Stimulated activated naive CD8-positive, alpha-beta T cell treated with anti-CD3 and anti-CD28 coated beads, Interleukin-15, amount 100 ng/mL, for 72 hours (primary cell): ENCODE results near the gene SIRT2.

Source experiments
- ATAC-seq: fragments of 150-1000 bp; cut with Tn5 transposase; 2 replicates; pipeline ENCODE4 v1.10.0; 2021; ENCODE audit warnings: mild to moderate bottlenecking, moderate library complexity
- DNase-seq, 2 donors: peaks; one replicate each; pipeline ENCODE4 v3.0.0; 2021 to 2022
- H3K27ac Mint-ChIP-seq, 2 donors: one replicate each; pipeline ENCODE4 v1.8.0; 2022; ENCODE audit warnings: mild to moderate bottlenecking in 2 of 2, mixed read lengths in 2 of 2, moderate library complexity in 2 of 2
- H3K27me3 Mint-ChIP-seq: one replicate; pipeline ENCODE4 v1.8.0; 2022; ENCODE audit warnings: mixed read lengths
- H3K4me1 Mint-ChIP-seq: one replicate; pipeline ENCODE4 v1.8.0; 2022; ENCODE audit warnings: mild to moderate bottlenecking, mixed read lengths
- H3K4me3 Mint-ChIP-seq, 2 donors: one replicate each; pipeline ENCODE4 v1.8.0; 2022; ENCODE audit warnings: mild to moderate bottlenecking in 2 of 2, mixed read lengths in 2 of 2, moderate library complexity in 1 of 2
- H3K9me3 Mint-ChIP-seq, 2 donors: one replicate each; pipeline ENCODE4 v1.8.0; 2022; ENCODE audit warnings: mixed read lengths in 2 of 2

Gene SIRT2

DNA sequence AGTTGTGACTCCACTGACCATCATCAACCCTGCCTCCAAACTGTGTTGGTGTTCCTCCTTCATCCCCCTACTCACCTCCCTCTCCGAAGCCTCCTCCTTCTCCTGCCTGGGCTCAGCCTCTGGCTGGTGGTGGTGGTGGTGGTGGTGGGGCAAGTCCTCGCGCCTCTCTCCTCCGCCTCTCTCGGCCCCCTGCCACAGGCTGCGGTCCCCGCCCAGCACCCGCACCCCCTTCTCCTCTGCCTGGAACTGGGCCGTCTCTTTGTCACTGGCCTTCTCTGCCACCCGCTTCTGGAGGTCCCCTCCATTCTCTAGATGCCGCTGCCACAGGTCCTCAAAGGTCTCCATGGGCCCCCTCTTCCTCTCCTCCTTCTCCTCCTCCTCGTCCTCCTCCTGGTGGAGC lies 11.1 kb upstream of the SIRT2 start:
- no peaks in the 10 kb centered on the region for H3K9me3 Mint-ChIP-seq
- H3K4me1 Mint-ChIP-seq: peaks cover 35% of the 10 kb centered on the region
- no peak overlapping the region for H3K4me3 Mint-ChIP-seq
- DNase-seq (no peak), ATAC-seq (no peak)
- no peaks in the 10 kb centered on the region for H3K27me3 Mint-ChIP-seq
- no peak overlapping the region for H3K27ac Mint-ChIP-seq

GRCh38 chr19:38908911-38909310 lies 9.5 kb upstream of the SIRT2 start:
- no peak for DNase-seq
- Mint-ChIP-seq H3K4me1 (peaks cover 42% of the 10 kb centered on the region), H3K9me3 (no peaks in the 10 kb centered on the region), H3K27ac (peak overlapping the region in 1 of 2 donors; percentile 88), H3K27me3 (no peaks in the 10 kb centered on the region), H3K4me3 (peak overlapping the region in 1 of 2 donors; percentile 10)
- ATAC-seq: peak; percentile 22

DNA sequence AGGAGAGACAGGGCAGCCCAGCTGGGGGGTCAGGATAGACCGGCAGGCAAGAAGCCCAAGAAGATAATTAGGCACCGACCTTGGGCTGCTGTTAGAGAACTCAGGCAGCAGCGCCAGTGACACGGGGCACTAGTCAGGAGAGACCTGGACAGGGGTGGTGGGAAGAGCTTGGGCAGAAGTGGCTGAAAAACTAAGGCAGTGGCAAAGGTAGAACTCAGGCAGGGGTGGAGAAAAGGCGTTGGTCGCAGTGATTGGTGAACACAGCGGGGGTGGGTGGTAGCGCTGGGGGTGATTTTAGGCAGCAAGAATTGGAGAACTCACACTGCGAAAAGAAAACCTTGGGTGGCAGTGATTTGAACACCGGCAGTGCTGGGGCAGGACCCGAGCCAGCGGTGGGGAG lies 8.3 kb upstream of the SIRT2 start:
- H3K27ac Mint-ChIP-seq: peak overlapping the region in 1 of 2 donors; percentile 72

GRCh38 chr19:38907227-38907626 lies 7.8 kb upstream of the SIRT2 start:
- Mint-ChIP-seq H3K9me3 (no peaks in the 10 kb centered on the region), H3K4me1 (peaks cover 31% of the 10 kb centered on the region), H3K4me3 (no peak overlapping the region), H3K27ac (no peak overlapping the region), H3K27me3 (no peaks in the 10 kb centered on the region)
- ATAC-seq (no peak), DNase-seq (no peak)

More for the DNA sequence above, 8.3 kb upstream of the SIRT2 start:
- ATAC-seq: no peak
- no peaks in the 10 kb centered on the region for H3K9me3 Mint-ChIP-seq
- no peak for DNase-seq
- H3K4me1 Mint-ChIP-seq: peaks cover 35% of the 10 kb centered on the region
- H3K4me3 Mint-ChIP-seq: no peak overlapping the region
- no peaks in the 10 kb centered on the region for H3K27me3 Mint-ChIP-seq

- H3K4me3 Mint-ChIP-seq: no peak overlapping the region
- no peaks in the 10 kb centered on the region for H3K27me3 Mint-ChIP-seq
- DNase-seq (no peak), ATAC-seq (no peak)
- H3K9me3 Mint-ChIP-seq: no peaks in the 10 kb centered on the region
- H3K27ac Mint-ChIP-seq: no peak overlapping the region
- H3K4me1 Mint-ChIP-seq: peaks cover 40% of the 10 kb centered on the region
Observed at GRCh38 chr19:38905620-38906019, 6.2 kb upstream of the SIRT2 start.

DNA sequence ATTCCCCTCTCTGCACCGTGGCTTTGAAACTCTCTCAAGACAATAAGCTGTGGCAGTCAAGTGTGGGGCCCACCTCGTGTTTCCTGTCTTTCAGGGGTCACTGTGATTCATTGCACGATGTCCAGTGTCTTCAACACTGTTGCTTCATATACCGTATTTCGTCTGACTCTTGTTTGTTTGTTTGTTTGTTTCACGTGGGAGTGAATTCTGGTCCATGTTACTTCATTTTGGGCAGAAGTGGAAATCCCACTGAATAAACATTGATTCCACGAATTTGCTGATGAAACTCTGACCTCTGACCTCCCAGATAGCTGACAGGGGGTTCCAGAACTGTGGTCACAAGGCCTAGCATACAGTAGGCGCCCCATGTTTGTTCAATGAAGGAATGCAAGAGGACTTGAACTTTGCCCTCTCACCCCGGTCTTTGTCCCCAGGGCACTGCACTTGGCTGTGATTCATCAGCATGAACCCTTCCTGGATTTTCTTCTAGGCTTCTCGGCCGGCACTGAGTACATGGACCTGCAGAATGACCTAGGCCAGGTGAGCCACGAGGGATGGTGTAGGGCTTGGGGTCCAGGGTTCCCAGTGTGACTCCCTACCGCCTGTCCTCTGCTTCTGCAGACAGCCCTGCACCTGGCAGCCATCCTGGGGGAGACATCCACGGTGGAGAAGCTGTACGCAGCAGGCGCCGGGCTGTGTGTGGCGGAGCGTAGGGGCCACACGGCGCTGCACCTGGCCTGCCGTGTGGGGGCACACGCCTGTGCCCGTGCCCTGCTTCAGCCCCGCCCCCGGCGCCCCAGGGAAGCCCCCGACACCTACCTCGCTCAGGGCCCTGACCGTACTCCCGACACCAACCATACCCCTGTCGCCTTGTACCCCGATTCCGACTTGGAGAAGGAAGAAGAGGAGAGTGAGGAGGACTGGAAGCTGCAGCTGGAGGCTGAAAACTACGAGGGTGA lies 5.4 kb upstream of the SIRT2 start:
- H3K9me3 Mint-ChIP-seq: no peaks in the 10 kb centered on the region
- H3K4me1 Mint-ChIP-seq: peaks cover 42% of the 10 kb centered on the region
- no peak overlapping the region for H3K27ac Mint-ChIP-seq
- H3K27me3 Mint-ChIP-seq: no peaks in the 10 kb centered on the region
- no peak overlapping the region for H3K4me3 Mint-ChIP-seq
- DNase-seq (no peak), ATAC-seq (peak; percentile 29)

DNA sequence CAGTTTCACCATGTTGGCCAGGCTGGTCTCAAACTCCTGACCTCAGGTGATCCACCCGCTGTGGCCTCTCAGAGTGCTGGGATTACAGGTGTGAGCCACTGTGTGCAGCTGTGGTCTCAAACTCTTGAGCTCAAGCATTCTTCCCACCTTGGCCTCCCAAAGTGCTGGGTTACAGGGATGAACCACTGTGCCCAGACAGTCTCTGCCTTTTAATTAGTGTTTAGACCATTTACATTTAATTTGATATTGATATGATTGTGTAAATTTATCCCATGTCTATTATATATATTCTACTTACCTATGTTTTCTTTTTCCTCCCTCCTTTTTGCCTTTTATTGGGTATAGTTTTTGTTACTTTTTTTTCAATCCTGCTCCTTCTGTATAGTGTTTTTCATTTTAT lies 2.3 kb upstream of the SIRT2 start:
- peak overlapping the region; percentile 55 to 92 for H3K4me3 Mint-ChIP-seq
- no peaks in the 10 kb centered on the region for H3K9me3 Mint-ChIP-seq
- H3K27ac Mint-ChIP-seq: no peak overlapping the region
- no peaks in the 10 kb centered on the region for H3K27me3 Mint-ChIP-seq
- peaks cover 37% of the 10 kb centered on the region for H3K4me1 Mint-ChIP-seq
- ATAC-seq (no peak), DNase-seq (no peak)

DNA sequence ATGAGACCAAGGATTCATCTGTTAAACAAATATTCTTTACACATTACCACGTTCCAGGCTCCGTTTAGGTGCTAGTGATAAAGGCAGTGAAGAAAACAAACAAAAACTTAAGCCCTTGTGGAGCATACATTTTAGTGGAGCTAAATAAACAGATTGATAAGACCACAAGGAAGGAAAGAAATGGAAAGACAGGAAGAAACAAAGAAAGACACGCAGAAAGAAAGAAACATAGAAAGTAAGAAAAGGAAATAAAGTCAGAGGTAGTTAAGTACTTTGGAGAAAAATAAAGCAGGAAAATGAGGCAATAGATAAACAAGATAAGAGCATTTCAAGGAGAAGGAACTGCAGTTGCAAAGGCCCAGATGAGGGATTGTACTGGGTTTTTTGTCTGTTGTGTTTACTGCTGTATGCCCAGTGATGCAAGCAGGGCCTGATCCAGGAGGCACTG lies 1.3 kb upstream of the SIRT2 start:
- no peak for ATAC-seq

GRCh38 chr19:38900202-38900629 lies 798 bp upstream of the SIRT2 start:
- peak overlapping the region; percentile 92 to 99 for H3K4me3 Mint-ChIP-seq
- DNase-seq (no peak), ATAC-seq (no peak)
- H3K27ac Mint-ChIP-seq: peak overlapping the region; percentile 60 to 95
- peaks cover 46% of the 10 kb centered on the region for H3K4me1 Mint-ChIP-seq
- H3K9me3 Mint-ChIP-seq: no peaks in the 10 kb centered on the region
- no peaks in the 10 kb centered on the region for H3K27me3 Mint-ChIP-seq

More for the DNA sequence above, 1.3 kb upstream of the SIRT2 start:
- Mint-ChIP-seq H3K27me3 (no peaks in the 10 kb centered on the region), H3K4me1 (peaks cover 40% of the 10 kb centered on the region), H3K27ac (peak overlapping the region in 1 of 2 donors; percentile 0), H3K4me3 (peak overlapping the region; percentile 92 to 99), H3K9me3 (no peaks in the 10 kb centered on the region)
- no peak for DNase-seq

DNA sequence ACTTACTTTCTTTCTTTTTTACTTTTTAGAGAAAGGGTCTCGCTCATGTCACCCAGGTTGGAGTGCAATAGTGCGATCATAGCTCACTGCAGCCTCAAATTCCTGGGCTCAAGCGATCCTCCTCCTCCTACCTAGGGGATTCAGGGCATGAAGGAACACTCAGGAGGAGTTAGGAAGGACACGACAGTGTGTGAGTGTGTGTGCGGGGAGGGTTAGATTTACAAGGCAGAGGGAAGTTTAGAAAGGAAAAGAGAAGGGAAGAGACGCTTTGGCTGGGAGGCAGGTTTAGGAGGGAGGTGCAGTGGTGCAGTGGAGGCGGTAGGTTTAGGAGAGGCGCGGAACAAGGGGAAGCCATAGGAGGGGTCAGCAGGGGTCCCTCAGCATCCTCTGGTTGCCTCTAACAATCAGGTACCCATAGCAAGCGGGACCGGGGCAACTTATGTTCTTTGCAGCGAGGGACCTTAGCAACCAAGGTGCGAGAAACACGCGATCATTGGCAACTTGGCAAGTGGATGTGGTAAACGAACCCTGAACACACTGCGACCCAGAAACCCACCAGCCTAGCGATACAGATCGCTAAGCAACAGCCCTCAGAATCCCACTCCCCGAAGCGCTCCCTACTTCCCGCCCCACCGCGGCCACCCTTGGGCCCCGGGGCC lies 501 bp downstream of the SIRT2 start:
- peaks cover 47% of the 10 kb centered on the region for H3K4me1 Mint-ChIP-seq
- no peak for DNase-seq

GRCh38 chr19:38894968-38895367 lies 4.5 kb downstream of the SIRT2 start:
- Mint-ChIP-seq H3K27ac (no peak overlapping the region), H3K4me3 (no peak overlapping the region)
- ATAC-seq: no peak

More for the DNA sequence above, 501 bp downstream of the SIRT2 start:
- ATAC-seq: peak; percentile 2
- Mint-ChIP-seq H3K27ac (peak overlapping the region; percentile 96 to 98), H3K4me3 (peak overlapping the region; percentile 92 to 99), H3K27me3 (no peaks in the 10 kb centered on the region), H3K9me3 (no peaks in the 10 kb centered on the region)

DNA sequence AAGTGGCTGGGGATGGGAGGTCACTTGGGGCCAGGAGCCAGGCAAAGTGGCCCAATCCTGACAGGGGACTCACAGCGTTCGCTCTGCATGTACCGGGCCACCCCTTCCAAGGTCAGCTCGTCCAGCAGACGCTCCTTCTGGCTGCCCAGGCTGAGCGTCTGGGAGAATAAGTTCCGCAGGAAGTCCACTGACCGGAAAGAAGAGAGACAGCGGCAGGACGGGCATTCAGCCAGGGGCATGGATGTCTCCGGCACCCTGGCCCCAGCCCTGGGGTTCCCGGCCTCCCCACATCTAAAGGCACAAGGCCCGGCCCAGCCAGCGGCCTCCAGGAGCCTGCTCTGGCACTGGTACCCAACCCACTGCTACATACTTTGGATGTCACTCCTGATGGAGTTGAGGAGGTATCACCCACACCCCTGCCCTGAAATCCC lies 6.1 kb downstream of the SIRT2 start:
- Mint-ChIP-seq H3K9me3 (no peaks in the 10 kb centered on the region), H3K27ac (no peak overlapping the region), H3K4me1 (peaks cover 26% of the 10 kb centered on the region), H3K27me3 (no peaks in the 10 kb centered on the region), H3K4me3 (no peak overlapping the region)
- ATAC-seq (no peak), DNase-seq (no peak)

More at GRCh38 chr19:38894968-38895367, 4.5 kb downstream of the SIRT2 start:
- Mint-ChIP-seq H3K27me3 (no peaks in the 10 kb centered on the region), H3K4me1 (peaks cover 35% of the 10 kb centered on the region), H3K9me3 (no peaks in the 10 kb centered on the region)
- no peak for DNase-seq

DNA sequence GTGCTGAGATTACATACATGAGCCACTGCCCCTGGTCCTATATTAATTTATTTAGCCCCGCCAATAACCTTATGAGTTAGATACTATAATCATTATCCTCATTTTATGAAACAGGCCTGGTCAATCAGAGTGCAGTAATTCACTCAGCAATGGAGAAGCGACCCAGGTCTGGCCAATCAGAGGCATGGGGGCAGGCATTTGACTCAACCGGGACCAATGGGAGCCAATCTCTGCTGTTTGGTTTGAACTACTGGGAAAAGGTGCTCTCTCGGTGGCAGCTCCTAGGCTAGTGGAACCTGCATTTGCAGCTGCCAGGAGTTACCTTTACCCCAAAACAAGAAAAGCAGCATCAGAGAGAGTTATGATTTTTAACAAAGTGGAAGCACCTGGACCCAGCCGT lies 6.6 kb downstream of the SIRT2 start:
- H3K27ac Mint-ChIP-seq: no peak overlapping the region

GRCh38 chr19:38891771-38892170 lies 7.6 kb downstream of the SIRT2 start:
- Mint-ChIP-seq H3K4me1 (peaks cover 21% of the 10 kb centered on the region), H3K27ac (no peak overlapping the region), H3K4me3 (no peak overlapping the region), H3K9me3 (no peaks in the 10 kb centered on the region), H3K27me3 (no peaks in the 10 kb centered on the region)
- DNase-seq (no peak), ATAC-seq (no peak)

More for the DNA sequence above, 6.6 kb downstream of the SIRT2 start:
- no peaks in the 10 kb centered on the region for H3K9me3 Mint-ChIP-seq
- ATAC-seq (no peak), DNase-seq (no peak)
- no peaks in the 10 kb centered on the region for H3K27me3 Mint-ChIP-seq
- peak overlapping the region in 1 of 2 donors; percentile 43 for H3K4me3 Mint-ChIP-seq
- H3K4me1 Mint-ChIP-seq: peaks cover 21% of the 10 kb centered on the region

DNA sequence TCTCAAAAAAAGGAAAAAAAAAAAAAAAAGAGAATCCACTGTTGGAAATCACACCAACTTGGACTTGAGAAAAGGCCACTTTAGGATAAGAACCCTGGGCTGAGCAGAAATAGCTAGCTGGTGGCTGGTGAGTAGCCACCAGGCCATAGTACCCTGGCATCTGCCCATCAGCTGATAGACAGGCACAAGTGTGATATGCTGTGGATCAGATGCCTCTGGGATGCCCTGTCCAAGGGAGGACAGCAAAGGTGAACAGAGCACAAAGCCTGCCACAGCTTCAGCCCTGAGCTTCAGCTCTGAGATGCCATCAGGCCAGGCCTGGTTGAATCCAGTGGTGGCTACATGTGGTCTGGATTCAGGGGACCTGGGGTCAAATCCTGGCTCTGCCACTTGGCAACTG lies 8.7 kb downstream of the SIRT2 start:
- H3K4me1 Mint-ChIP-seq: peaks cover 17% of the 10 kb centered on the region
- H3K27ac Mint-ChIP-seq: no peak overlapping the region
- H3K9me3 Mint-ChIP-seq: no peaks in the 10 kb centered on the region
- DNase-seq (no peak), ATAC-seq (no peak)
- no peaks in the 10 kb centered on the region for H3K27me3 Mint-ChIP-seq
- H3K4me3 Mint-ChIP-seq: no peak overlapping the region

DNA sequence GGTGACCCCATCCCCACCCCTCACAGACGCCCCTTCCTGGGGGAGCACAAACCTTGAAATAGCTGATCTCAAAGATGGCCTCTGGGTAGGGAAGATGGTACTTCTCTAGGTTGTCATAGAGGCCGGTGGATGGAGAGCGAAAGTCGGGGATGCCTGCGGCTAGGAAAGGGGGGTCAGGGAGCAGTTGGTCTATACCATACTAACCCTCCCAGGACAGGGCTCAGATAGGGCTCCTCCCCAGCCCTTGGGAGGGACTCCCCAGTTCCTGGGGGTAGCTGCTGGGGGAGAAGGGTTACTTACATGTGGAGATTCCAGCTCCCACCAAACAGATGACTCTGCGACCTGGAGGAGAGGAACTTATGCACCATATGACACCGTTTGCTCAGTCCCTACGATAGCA lies 9.6 kb downstream of the SIRT2 start:
- Mint-ChIP-seq H3K9me3 (no peaks in the 10 kb centered on the region), H3K27ac (no peak overlapping the region), H3K4me1 (peaks cover 9% of the 10 kb centered on the region), H3K4me3 (no peak overlapping the region), H3K27me3 (no peaks in the 10 kb centered on the region)
- no peak for DNase-seq
- no peak for ATAC-seq
